Smooth muscle cell (in vitro differentiated cells): ENCODE results near the gene PRDX2. TPM values are rescaled to one million over a fixed set of nuclear protein-coding genes. Genes with fewer than 3 reads are reported as not detected.

ENCODE experiments used
- DNase-seq: peaks from one replicate; lab custom pipeline; 2025; ENCODE audit not compliant: unreplicated experiment; lab: John Stamatoyannopoulos, UW
- H2AFZ ChIP-seq: fragments of 200-600 bp; sonication (generic); 2 replicates; pipeline ENCODE4 v1.6.0; 2016; ENCODE audit warnings: antibody characterized with exemption, low read depth, mild to moderate bottlenecking
- H3F3A ChIP-seq: fragments of 200-600 bp; sonication (generic); 2 replicates; pipeline ENCODE4 v1.6.0; 2017; ENCODE audit warnings: antibody characterized with exemption, low read depth
- H3K27ac ChIP-seq: fragments of 200-600 bp; sonication (generic); 2 replicates; pipeline ENCODE4 v1.5.1; 2016; ENCODE audit warnings: low read depth, mild to moderate bottlenecking
- H3K27me3 ChIP-seq: fragments of 200-600 bp; sonication (generic); 2 replicates; pipeline ENCODE4 v1.6.1; 2016; ENCODE audit warnings: low read depth, mild to moderate bottlenecking
- H3K36me3 ChIP-seq: fragments of 200-600 bp; sonication (generic); 2 replicates; pipeline ENCODE4 v1.5.1; 2016; ENCODE audit warnings: low read depth
- H3K4me1 ChIP-seq: fragments of 200-600 bp; sonication (generic); 2 replicates; pipeline ENCODE4 v1.5.1; 2016; ENCODE audit warnings: low read depth
- H3K4me2 ChIP-seq: fragments of 200-600 bp; sonication (generic); 2 replicates; pipeline ENCODE4 v1.6.0; 2016; ENCODE audit warnings: mild to moderate bottlenecking
- H3K4me3 ChIP-seq: fragments of 200-600 bp; sonication (generic); 2 replicates; pipeline ENCODE4 v1.5.1; 2016; ENCODE audit warnings: mild to moderate bottlenecking
- H3K79me2 ChIP-seq: fragments of 200-600 bp; sonication (generic); 2 replicates; pipeline ENCODE4 v1.6.0; 2016; ENCODE audit warnings: low read depth, mild to moderate bottlenecking
- H3K9ac ChIP-seq: fragments of 200-600 bp; sonication (generic); 2 replicates; pipeline ENCODE4 v1.6.0; 2016; ENCODE audit warnings: low read depth
- H3K9me3 ChIP-seq: fragments of 200-600 bp; sonication (generic); replicated peaks from 2 replicates; pipeline ENCODE4 v1.5.1; 2016; ENCODE audit warnings: low read depth
- H4K20me1 ChIP-seq: fragments of 200-600 bp; sonication (generic); 2 replicates; pipeline ENCODE4 v1.6.0; 2016; ENCODE audit warnings: low read depth
- CTCF ChIP-seq: fragments of 200-600 bp; sonication (generic); IDR thresholded peaks from 2 replicates; pipeline ENCODE4 v1.5.1; 2017; ENCODE audit warnings: borderline replicate concordance, mild to moderate bottlenecking, antibody characterized with exemption; ENCODE audit not compliant: insufficient read depth, poor library complexity, severe bottlenecking
- WGBS: methylation state at CpG from one replicate; pipeline ENCODE4 v1.1.7; 2016; ENCODE audit warnings: low lambda C conversion rate; 5-methylcytosine and 5-hydroxymethylcytosine counted together
- polyA plus RNA-seq: library from polyadenylated mRNA; unstranded; fragments of >200 nt; fragmentation: Nextera tagmentation; extraction: Ambion mirVana; gene quantifications from 2 replicates; pipeline ENCODE4 v1.2.1, GENCODE V29; 2016
- total RNA-seq: library from RNA; depleted of rRNA; stranded (reverse); fragments of >200 nt; gene quantifications from 2 replicates; pipeline ENCODE4 v1.2.3, GENCODE V29; 2014

The PRDX2 gene
- total and polyA plus RNA-seq, 2 experiments from 2014 or later = 371 to 400 TPM

GRCh38 chr19:12752056-12752781 is 49.4 kb downstream of the PRDX2 start:
- DNase-seq = no peak
- Histone ChIP-seq H2AFZ (no peak overlapping the region), H3K4me3 (no peak overlapping the region), H4K20me1 (no peaks in the 10 kb centered on the region), H3K9ac (no peak overlapping the region), H3K27ac (no peak overlapping the region), H3K36me3 (no peaks in the 10 kb centered on the region), H3K4me1 (peaks cover 1% of the 10 kb centered on the region), H3K4me2 (no peak overlapping the region), H3F3A (no peaks in the 10 kb centered on the region), H3K79me2 (no peaks in the 10 kb centered on the region), H3K9me3 (no peaks in the 10 kb centered on the region), H3K27me3 (peaks cover 46% of the 10 kb centered on the region)
- no peak for TF ChIP-seq CTCF
- WGBS = 74% methylated on average over 19 of the region's 23 CpGs

- H2AFZ ChIP-seq = no peak within 1 kb of the TSS
- no peak within 1 kb of the TSS for H3K27ac ChIP-seq
- no peak within 1 kb of the TSS for H3K4me2 ChIP-seq
- H3K4me1 ChIP-seq = no peaks in the 10 kb centered on the region
- H3K27me3 ChIP-seq = peaks cover 46% of the 10 kb centered on the region
- no peak within 1 kb of the TSS for H3K9ac ChIP-seq
- H3K4me3 ChIP-seq = no peak within 1 kb of the TSS
- H3K9me3 ChIP-seq = no peaks in the 10 kb centered on the region
- 4% methylated on average over 9 of the region's 14 CpGs for WGBS
- H3K36me3 ChIP-seq = no peaks in the 10 kb centered on the region
- TF ChIP-seq CTCF = no peak
- H3F3A ChIP-seq = no peaks in the 10 kb centered on the region
- H3K79me2 ChIP-seq = no peaks in the 10 kb centered on the region
- H4K20me1 ChIP-seq = no peaks in the 10 kb centered on the region
- DNase-seq = no peak
These were observed 50.0 kb downstream of the PRDX2 start, which contains the start of gene BEST2 for GRCh38 chr19:12751635-12752034. BEST2 (plus strand) TSS chr19:12751791; CDS start chr19:12752593, 802 bp downstream.

DNA sequence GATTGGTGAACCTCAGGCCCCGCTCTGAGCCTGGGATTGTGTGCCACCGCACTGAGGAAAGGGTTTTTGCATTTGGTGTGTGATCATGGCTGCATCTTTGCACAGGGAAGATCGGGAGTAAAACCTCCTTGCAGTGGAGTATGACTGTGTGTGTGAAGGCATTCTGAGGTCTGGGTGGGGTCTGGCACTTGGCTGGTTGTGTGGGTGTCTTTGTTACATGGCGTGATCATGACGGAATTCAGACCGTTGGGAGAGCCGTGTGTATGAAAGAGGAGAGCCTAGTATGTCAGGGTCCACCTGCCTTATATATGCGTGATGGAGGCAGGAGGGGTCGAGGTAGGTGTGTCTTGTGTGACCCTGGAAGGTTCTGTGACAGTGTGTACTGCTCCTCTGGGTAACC is 50.7 kb downstream of the PRDX2 start:
- Histone ChIP-seq H3K36me3 (no peaks in the 10 kb centered on the region), H3K4me2 (no peak overlapping the region), H3K27ac (no peak overlapping the region), H3K9me3 (no peaks in the 10 kb centered on the region), H4K20me1 (no peaks in the 10 kb centered on the region), H3K79me2 (no peaks in the 10 kb centered on the region), H3K4me1 (no peaks in the 10 kb centered on the region), H2AFZ (no peak overlapping the region), H3K4me3 (no peak overlapping the region), H3K27me3 (peaks cover 46% of the 10 kb centered on the region), H3F3A (no peaks in the 10 kb centered on the region), H3K9ac (no peak overlapping the region)
- WGBS = 81% methylated on average over 9 of the region's 9 CpGs
- DNase-seq = no peak
- TF ChIP-seq CTCF = no peak
